Gastrocnemius medialis (tissue), 4 donors: Measurements from ENCODE around the gene FKBP1B.

Experiments used
- CTCF ChIP-seq, 5 experiments: fragments of 450-650 bp in 3 of 5; fragments of 200-600 bp in 2 of 5; sonication (generic) in 2 of 5; IDR thresholded peaks in 4 of 5; conservative IDR thresholded peaks in 1 of 5; 1 replicate in 4 of 5; 2 replicates in 1 of 5; pipeline ENCODE4 v1.5.1; 2016 to 2019; ENCODE audit warnings: antibody characterized with exemption in 5 of 5, mild to moderate bottlenecking in 3 of 5, moderate library complexity in 3 of 5
- POLR2A ChIP-seq, 2 donors: fragments of 450-650 bp; IDR thresholded peaks; one replicate each; pipeline ENCODE4 v1.6.1; 2017; ENCODE audit warnings: antibody characterized with exemption in 2 of 2, mild to moderate bottlenecking in 2 of 2, moderate library complexity in 2 of 2

GRCh38 chr2:24102677-24103076 is 53.1 kb downstream of the FKBP1B start:
- TF ChIP-seq POLR2A (IDR thresholded peaks at IDR 0.05) (no peak), CTCF (IDR thresholded peaks at IDR 0.05 in 4 of 5, conservative IDR thresholded peaks at IDR 0.05 in 1 of 5) (no peak)
